GM12878 (cell line): ENCODE results near the gene SHLD1. TPM values are rescaled to one million over a fixed set of nuclear protein-coding genes. Genes with fewer than 3 reads are reported as not detected.

ENCODE experiments used
- ATAC-seq: fragments of 200-7000 bp; cut with Tn5 transposase; 3 replicates; pipeline ENCODE4 v1.9.1; 2020; ENCODE audit warnings: mild to moderate bottlenecking, moderate library complexity
- BruUV-seq: library from RNA; stranded (reverse); fragments of 400-500 nt; replicated peaks from 2 replicates; lab custom pipeline; 2021; lab: Mats Ljungman, UMichigan
- CTCF ChIA-PET: fragments of 300-600 bp; sonication (Branson Sonifier 250); formaldehyde crosslinking; extraction: SDS; loops from one replicate; lab custom pipeline; 2021; ENCODE audit warnings: inconsistent platforms; lab: Yijun Ruan, JAX
- POLR2A ChIA-PET: fragments of 350-600 bp; formaldehyde crosslinking; extraction: SDS; loops from one replicate; lab custom pipeline; 2021; ENCODE audit warnings: inconsistent platforms; lab: Charles Lee
- RAD21 ChIA-PET: fragments of 300-600 bp; sonication (Branson Sonifier 250); formaldehyde crosslinking; loops from one replicate; lab custom pipeline; 2023; ENCODE audit warnings: antibody characterized with exemption; ENCODE audit not compliant: unreplicated experiment; lab: Charles Lee
- SMC1A ChIA-PET: fragments of 300-600 bp; sonication (Branson Sonifier 250); formaldehyde crosslinking; loops from one replicate; lab custom pipeline; 2023; ENCODE audit not compliant: unreplicated experiment, uncharacterized antibody; lab: Charles Lee
- DNase-seq: peaks from one replicate; pipeline ENCODE4 v3.0.0-alpha.2; 2011; ENCODE audit warnings: low read depth, low spot score
- FAIRE-seq: peaks from 3 replicates; lab custom pipeline; 2011; peaks lifted over from hg19 to GRCh38; lab: Jason Lieb, UNC
- H2AFZ ChIP-seq: 2 replicates; pipeline ENCODE4 v1.6.0; 2011; ENCODE audit warnings: low read depth, low read length, control low read depth; ENCODE audit not compliant: control insufficient read depth
- H3K27ac ChIP-seq: 2 replicates; pipeline ENCODE4 v1.5.1; 2011; ENCODE audit warnings: control low read depth; ENCODE audit not compliant: control insufficient read depth, insufficient read depth
- H3K27me3 ChIP-seq, 2 experiments: replicated peaks in 1 of 2; 2 replicates each; pipeline versions ENCODE4 v1.6.0 to v1.6.1; 2011; ENCODE audit warnings: low read length in 1 of 2; ENCODE audit not compliant: control insufficient read depth in 2 of 2, insufficient read depth in 2 of 2
- H3K36me3 ChIP-seq, 2 experiments: 2 replicates each; pipeline ENCODE4 v1.5.1; 2011; ENCODE audit warnings: low read length in 1 of 2; ENCODE audit not compliant: control insufficient read depth in 2 of 2, insufficient read depth in 2 of 2
- H3K4me1 ChIP-seq: 2 replicates; pipeline ENCODE4 v1.6.1; 2011; ENCODE audit warnings: mild to moderate bottlenecking, low read length, moderate library complexity, mixed read lengths; ENCODE audit not compliant: control insufficient read depth, insufficient read depth
- H3K4me2 ChIP-seq: 2 replicates; pipeline ENCODE4 v1.6.0; 2011; ENCODE audit warnings: control low read depth; ENCODE audit not compliant: control insufficient read depth, insufficient read depth
- H3K4me3 ChIP-seq: fragments of 200-600 bp; sonication (generic); 2 replicates; pipeline ENCODE4 v1.5.1; 2016
- H3K79me2 ChIP-seq: 2 replicates; pipeline ENCODE4 v1.6.0; 2011; ENCODE audit warnings: low read length; ENCODE audit not compliant: control insufficient read depth, insufficient read depth
- H3K9ac ChIP-seq: 2 replicates; pipeline ENCODE4 v1.8.0; 2011; ENCODE audit warnings: low read length, control low read depth, mixed read lengths; ENCODE audit not compliant: control insufficient read depth, insufficient read depth
- H3K9me3 ChIP-seq: replicated peaks from 3 replicates; pipeline ENCODE4 v1.5.1; 2011; ENCODE audit warnings: mild to moderate bottlenecking, low read length; ENCODE audit not compliant: control insufficient read depth, insufficient read depth
- H4K20me1 ChIP-seq: 2 replicates; pipeline ENCODE4 v1.6.0; 2011; ENCODE audit not compliant: control insufficient read depth, insufficient read depth
- CREB1 ChIP-seq: IDR thresholded peaks from 2 replicates; pipeline ENCODE4 v1.6.1; 2012; ENCODE audit warnings: low read depth, mild to moderate bottlenecking, inconsistent platforms
- PML ChIP-seq: IDR thresholded peaks from 2 replicates; pipeline ENCODE4 v1.6.1; 2012; ENCODE audit warnings: low read length, inconsistent platforms
- WGBS: methylation state at CpG from one replicate; pipeline ENCODE4 v1.1.6; 2016; ENCODE audit warnings: low lambda C conversion rate; ENCODE audit not compliant: insufficient replicate concordance, insufficient coverage; ENCODE audit errors: missing lambda C conversion rate; 5-methylcytosine and 5-hydroxymethylcytosine counted together
- in situ Hi-C: fragments of 300-500 bp; cut with MboI; formaldehyde crosslinking; loops from 9 replicates; pipeline ENCODE4 v1.14.3; 2018; ENCODE audit warnings: mixed read lengths
- intact Hi-C: fragments of 100-400 bp; cut with micrococcal nuclease; formaldehyde crosslinking; loops from one replicate; pipeline ENCODE4 v1.14.2; 2022; ENCODE audit not compliant: unreplicated experiment
- polyA plus RNA-seq, 11 experiments: library from polyadenylated mRNA; depleted of rRNA in 4 of 11; unstranded in 6 of 11; stranded (reverse) in 5 of 11; fragments of >200 nt; fragmentation: Nextera tagmentation in 4 of 11; fragmentation: Illumina TruSeq in 1 of 11; extraction: Ambion mirVana in 4 of 11; extraction: Trizol in 1 of 11; gene quantifications; 1 replicate in 1 of 11; 2 replicates in 10 of 11; pipeline versions ENCODE4 v1.2.1 to v1.2.3, GENCODE V29; 2011 to 2016; ENCODE audit warnings: inconsistent platforms in 2 of 11, missing spikeins in 2 of 11, low read depth in 1 of 11
- total RNA-seq, 4 experiments: library from RNA; depleted of rRNA in 3 of 4; stranded (reverse); fragments of >200 nt in 3 of 4; fragmentation: Illumina TruSeq in 1 of 4; extraction: Trizol in 1 of 4; gene quantifications; 2 replicates each; pipeline versions ENCODE4 v1.2.1 to v1.2.3, GENCODE V29; 2013 to 2021
- TF ChIP-seq, protein P1 (sequence below): IDR thresholded peaks from 2 replicates; pipeline ENCODE4 v1.6.1; 2011; ENCODE audit warnings: borderline replicate concordance, low read depth, mild to moderate bottlenecking, moderate library complexity, low read length; ENCODE audit not compliant: insufficient read depth, poor library complexity, severe bottlenecking
- TF ChIP-seq, protein P2 (sequence below): fragments of 450-650 bp; IDR thresholded peaks from 2 replicates; pipeline ENCODE4 v1.6.1; 2014; ENCODE audit warnings: mild to moderate bottlenecking

Gene SHLD1
- total and polyA plus RNA-seq, 10 of the 15 experiments (the other 5 are each of a cell fraction or from before 2014, with no cell fraction given): 10.8 to 70.9 (median 25.4) TPM

DNA sequence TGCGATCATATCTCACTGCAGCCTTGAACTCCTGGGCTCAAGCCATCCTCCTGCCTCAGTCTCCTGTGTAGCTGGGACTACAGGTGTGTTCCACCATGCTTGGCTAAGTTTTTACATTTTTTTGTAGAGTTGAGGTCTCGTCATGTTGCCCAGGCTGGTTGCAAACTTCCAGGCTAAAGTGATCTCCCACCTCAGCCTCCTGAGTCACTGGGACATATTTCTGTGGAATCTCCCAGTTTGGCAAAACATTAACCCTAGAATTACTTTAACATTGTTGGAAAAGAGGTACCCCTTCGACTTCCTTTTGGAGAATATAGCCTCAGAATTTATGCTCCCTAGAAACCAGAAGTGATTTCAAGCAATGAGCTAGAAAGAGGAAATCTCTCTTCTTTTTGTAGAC, 57.2 kb downstream of the SHLD1 start:
- Histone ChIP-seq H3K4me2 (no peak overlapping the region), H3K4me3 (no peak overlapping the region), H3K36me3 (no peaks in the 10 kb centered on the region; a peak in 1 of 4 replicates), H4K20me1 (no peaks in the 10 kb centered on the region), H3K27me3 (no peaks in the 10 kb centered on the region), H2AFZ (no peak overlapping the region), H3K9me3 (no peaks in the 10 kb centered on the region), H3K79me2 (no peaks in the 10 kb centered on the region), H3K9ac (no peak overlapping the region), H3K4me1 (no peaks in the 10 kb centered on the region), H3K27ac (no peak overlapping the region)
- FAIRE-seq (no peak), ATAC-seq (no peak), DNase-seq (no peak)
- ChIA-PET POLR2A (no interaction called here), SMC1A (interaction anchor here (0.8 to 2.0 kb wide), 2 partner anchors 10 to 126 kb away, joined by 3 to 7 read pairs; no protein-coding TSS in a partner anchor), RAD21 (interaction anchor here (0.9 kb wide), 1 partner anchor 250 kb away, joined by 3 read pairs; no protein-coding TSS in a partner anchor), CTCF (interaction anchor here (1.5 to 1.8 kb wide), 2 partner anchors 10 to 272 kb away, joined by 5 read pairs; no protein-coding TSS in a partner anchor)
- TF ChIP-seq PML: no peak
- TF ChIP-seq, protein P1, sequence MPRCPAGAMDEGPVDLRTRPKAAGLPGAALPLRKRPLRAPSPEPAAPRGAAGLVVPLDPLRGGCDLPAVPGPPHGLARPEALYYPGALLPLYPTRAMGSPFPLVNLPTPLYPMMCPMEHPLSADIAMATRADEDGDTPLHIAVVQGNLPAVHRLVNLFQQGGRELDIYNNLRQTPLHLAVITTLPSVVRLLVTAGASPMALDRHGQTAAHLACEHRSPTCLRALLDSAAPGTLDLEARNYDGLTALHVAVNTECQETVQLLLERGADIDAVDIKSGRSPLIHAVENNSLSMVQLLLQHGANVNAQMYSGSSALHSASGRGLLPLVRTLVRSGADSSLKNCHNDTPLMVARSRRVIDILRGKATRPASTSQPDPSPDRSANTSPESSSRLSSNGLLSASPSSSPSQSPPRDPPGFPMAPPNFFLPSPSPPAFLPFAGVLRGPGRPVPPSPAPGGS: no peak
- TF ChIP-seq, protein P2, sequence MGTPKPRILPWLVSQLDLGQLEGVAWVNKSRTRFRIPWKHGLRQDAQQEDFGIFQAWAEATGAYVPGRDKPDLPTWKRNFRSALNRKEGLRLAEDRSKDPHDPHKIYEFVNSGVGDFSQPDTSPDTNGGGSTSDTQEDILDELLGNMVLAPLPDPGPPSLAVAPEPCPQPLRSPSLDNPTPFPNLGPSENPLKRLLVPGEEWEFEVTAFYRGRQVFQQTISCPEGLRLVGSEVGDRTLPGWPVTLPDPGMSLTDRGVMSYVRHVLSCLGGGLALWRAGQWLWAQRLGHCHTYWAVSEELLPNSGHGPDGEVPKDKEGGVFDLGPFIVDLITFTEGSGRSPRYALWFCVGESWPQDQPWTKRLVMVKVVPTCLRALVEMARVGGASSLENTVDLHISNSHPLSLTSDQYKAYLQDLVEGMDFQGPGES: no peak
- TF ChIP-seq CREB1: no peak
- intact Hi-C loops: no loop called here
- in situ Hi-C loops: no loop called here
- BruUV-seq: no TSS peak
- WGBS: 98% methylated on average over 3 of the region's 3 CpGs
